Thyroid gland (tissue), 4 donors: ENCODE measurements around the gene LIMCH1.

Experiments used
- POLR2A ChIP-seq, 2 donors: fragments of 450-650 bp; IDR thresholded peaks; one replicate each; pipeline ENCODE4 v1.6.1; 2017; ENCODE audit warnings: antibody characterized with exemption in 2 of 2, mild to moderate bottlenecking in 2 of 2, moderate library complexity in 1 of 2
- TF ChIP-seq, protein P1 (sequence below), 6 experiments: fragments of 200-600 bp in 3 of 6; fragments of 450-650 bp in 3 of 6; sonication (generic) in 3 of 6; IDR thresholded peaks; one replicate each; pipeline ENCODE4 v1.5.1; 2016 to 2019; ENCODE audit warnings: antibody characterized with exemption in 6 of 6, mild to moderate bottlenecking in 2 of 6, inconsistent platforms in 1 of 6, moderate library complexity in 1 of 6

DNA sequence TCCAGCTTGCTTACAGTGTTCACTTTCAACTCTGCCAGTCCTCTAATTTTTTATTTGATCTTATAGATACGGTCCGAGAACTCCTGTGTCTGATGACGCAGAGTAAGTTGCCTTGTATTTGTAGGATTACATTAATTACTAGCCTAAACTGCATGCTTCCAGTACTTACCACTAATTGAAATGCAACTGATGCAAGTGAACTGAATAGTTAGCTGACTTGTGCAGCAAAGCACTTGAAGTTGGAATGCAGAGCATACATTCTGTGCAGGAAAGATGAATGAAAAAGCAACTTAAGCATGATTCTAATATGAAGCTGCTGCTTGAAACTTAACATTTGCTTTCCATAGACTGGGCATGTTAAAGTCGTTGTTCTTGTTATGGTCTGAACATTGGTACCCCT is 100.9 kb downstream of the LIMCH1 start:
- TF ChIP-seq, protein P1, sequence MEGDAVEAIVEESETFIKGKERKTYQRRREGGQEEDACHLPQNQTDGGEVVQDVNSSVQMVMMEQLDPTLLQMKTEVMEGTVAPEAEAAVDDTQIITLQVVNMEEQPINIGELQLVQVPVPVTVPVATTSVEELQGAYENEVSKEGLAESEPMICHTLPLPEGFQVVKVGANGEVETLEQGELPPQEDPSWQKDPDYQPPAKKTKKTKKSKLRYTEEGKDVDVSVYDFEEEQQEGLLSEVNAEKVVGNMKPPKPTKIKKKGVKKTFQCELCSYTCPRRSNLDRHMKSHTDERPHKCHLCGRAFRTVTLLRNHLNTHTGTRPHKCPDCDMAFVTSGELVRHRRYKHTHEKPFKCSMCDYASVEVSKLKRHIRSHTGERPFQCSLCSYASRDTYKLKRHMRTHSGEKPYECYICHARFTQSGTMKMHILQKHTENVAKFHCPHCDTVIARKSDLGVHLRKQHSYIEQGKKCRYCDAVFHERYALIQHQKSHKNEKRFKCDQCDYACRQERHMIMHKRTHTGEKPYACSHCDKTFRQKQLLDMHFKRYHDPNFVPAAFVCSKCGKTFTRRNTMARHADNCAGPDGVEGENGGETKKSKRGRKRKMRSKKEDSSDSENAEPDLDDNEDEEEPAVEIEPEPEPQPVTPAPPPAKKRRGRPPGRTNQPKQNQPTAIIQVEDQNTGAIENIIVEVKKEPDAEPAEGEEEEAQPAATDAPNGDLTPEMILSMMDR (IDR thresholded peaks at IDR 0.05) = no peak
- TF ChIP-seq POLR2A (IDR thresholded peaks at IDR 0.05) = no peak
